H1 (cell line): Measurements from ENCODE around the gene MFAP5. TPM values are rescaled to one million over a fixed set of nuclear protein-coding genes. Genes with fewer than 3 reads are reported as not detected.

Source experiments
- CTCF ChIA-PET: fragments of 300-600 bp; sonication (Branson Sonifier 250); formaldehyde crosslinking; loops from one replicate; lab custom pipeline; 2021; ENCODE audit not compliant: partially characterized antibody; lab: Charles Lee
- POLR2A ChIA-PET: fragments of 300-600 bp; sonication (Branson Sonifier 250); formaldehyde crosslinking; loops from one replicate; lab custom pipeline; 2021; ENCODE audit warnings: inconsistent platforms; ENCODE audit not compliant: partially characterized antibody; lab: Charles Lee
- DNase-seq, 2 experiments: peaks; one replicate each; pipeline versions ENCODE4 v3.0.0 to v3.0.0-alpha.2; 2010 to 2022; ENCODE audit warnings: low spot score in 2 of 2, low read depth in 1 of 2, mixed read lengths in 1 of 2
- FAIRE-seq: peaks from 2 replicates; lab custom pipeline; 2011; peaks lifted over from hg19 to GRCh38; lab: Jason Lieb, UNC
- H2AFZ ChIP-seq: 2 replicates; pipeline ENCODE4 v1.8.1; 2012; ENCODE audit warnings: low read length, inconsistent platforms
- H2AK5ac ChIP-seq: 2 replicates; pipeline ENCODE4 v1.6.1; 2013; ENCODE audit warnings: low read depth, low read length
- H2BK120ac ChIP-seq: replicated peaks from 2 replicates; pipeline ENCODE3; 2013; ENCODE audit warnings: low read depth, low read length, inconsistent platforms
- H2BK12ac ChIP-seq: 2 replicates; pipeline ENCODE4 v1.6.1; 2013; ENCODE audit warnings: low read depth, low read length
- H2BK15ac ChIP-seq: 2 replicates; pipeline ENCODE4 v1.6.1; 2013; ENCODE audit warnings: low read length
- H2BK20ac ChIP-seq: 2 replicates; pipeline ENCODE4 v1.6.1; 2013; ENCODE audit warnings: low read length
- H2BK5ac ChIP-seq: 2 replicates; pipeline ENCODE4 v1.6.1; 2013; ENCODE audit warnings: low read depth, low read length
- H3K14ac ChIP-seq: 2 replicates; pipeline ENCODE4 v1.6.1; 2013; ENCODE audit warnings: inconsistent platforms; ENCODE audit not compliant: insufficient read length
- H3K18ac ChIP-seq: 2 replicates; pipeline ENCODE4 v1.6.1; 2013; ENCODE audit warnings: low read length; ENCODE audit errors: extremely low read depth
- H3K23ac ChIP-seq: 2 replicates; pipeline ENCODE4 v1.6.1; 2013; ENCODE audit warnings: inconsistent platforms; ENCODE audit not compliant: insufficient read length
- H3K23me2 ChIP-seq: 2 replicates; pipeline ENCODE4 v1.6.1; 2013; ENCODE audit warnings: low read depth, low read length
- H3K27ac ChIP-seq: 2 replicates; pipeline ENCODE4 v1.6.1; 2011; ENCODE audit warnings: low read depth, low read length, inconsistent platforms
- H3K27me3 ChIP-seq, 4 experiments: replicated peaks in 1 of 4; 1 replicate in 1 of 4; 2 replicates in 3 of 4; pipeline versions ENCODE4 v1.6.1 to v1.8.1; 2011 to 2013; ENCODE audit warnings: low read length in 3 of 4, mild to moderate bottlenecking in 3 of 4, inconsistent platforms in 2 of 4, mixed read lengths in 2 of 4, moderate library complexity in 1 of 4; ENCODE audit not compliant: control insufficient read depth in 3 of 4, insufficient read depth in 3 of 4; ENCODE audit errors: extremely low read depth in 1 of 4
- H3K36me3 ChIP-seq, 4 experiments: 2 replicates each; pipeline versions ENCODE4 v1.6.1 to v1.8.1; 2011 to 2013; ENCODE audit warnings: mild to moderate bottlenecking in 4 of 4, low read length in 3 of 4, moderate library complexity in 2 of 4, control low read depth in 1 of 4, inconsistent platforms in 1 of 4; ENCODE audit not compliant: insufficient read depth in 4 of 4, control insufficient read depth in 2 of 4
- H3K4ac ChIP-seq: replicated peaks from 2 replicates; pipeline ENCODE3; 2013; ENCODE audit warnings: low read length, low read depth, mixed read lengths, inconsistent platforms; ENCODE audit not compliant: insufficient read length
- H3K4me1 ChIP-seq, 4 experiments: replicated peaks in 1 of 4; 1 replicate in 1 of 4; 2 replicates in 3 of 4; pipeline versions ENCODE4 v1.6.1 to v1.8.1; 2011 to 2013; ENCODE audit warnings: low read length in 3 of 4, inconsistent platforms in 2 of 4, mixed read lengths in 1 of 4; ENCODE audit not compliant: insufficient read depth in 4 of 4, control insufficient read depth in 3 of 4
- H3K4me2 ChIP-seq, 2 experiments: 2 replicates each; pipeline versions ENCODE4 v1.6.1 to v1.8.1; 2011 to 2013; ENCODE audit warnings: low read depth in 2 of 2, low read length in 2 of 2, control low read depth in 1 of 2, inconsistent platforms in 1 of 2, mild to moderate bottlenecking in 1 of 2; ENCODE audit not compliant: insufficient read depth in 1 of 2
- H3K4me3 ChIP-seq, 4 experiments: fragments of 200-600, 300-600 bp in 1 of 4; sonication (generic), shearing (Covaris generic), sonication (Bioruptor Twin) in 1 of 4; 2 replicates each; pipeline versions ENCODE4 v1.5.1 to v1.8.1; 2011 to 2016; ENCODE audit warnings: low read length in 4 of 4, low read depth in 3 of 4, control low read depth in 2 of 4, inconsistent platforms in 2 of 4, mild to moderate bottlenecking in 2 of 4, mixed read lengths in 1 of 4, moderate library complexity in 1 of 4; ENCODE audit not compliant: insufficient read depth in 2 of 4; ENCODE audit errors: extremely low read depth in 1 of 4
- H3K56ac ChIP-seq: replicated peaks from 2 replicates; pipeline ENCODE3; 2013; ENCODE audit warnings: low read depth, mild to moderate bottlenecking, mixed read lengths, low read length, inconsistent platforms; ENCODE audit not compliant: insufficient read length
- H3K79me1 ChIP-seq: 2 replicates; pipeline ENCODE4 v1.6.1; 2013; ENCODE audit warnings: low read depth, low read length, control low read depth
- H3K79me2 ChIP-seq, 2 experiments: 2 replicates each; pipeline versions ENCODE4 v1.6.1 to v1.8.1; 2012 to 2013; ENCODE audit warnings: low read length in 2 of 2, mild to moderate bottlenecking in 2 of 2, inconsistent platforms in 1 of 2; ENCODE audit not compliant: insufficient read depth in 2 of 2, control insufficient read depth in 1 of 2
- H3K9ac ChIP-seq, 4 experiments: replicated peaks in 1 of 4; 1 replicate in 1 of 4; 2 replicates in 3 of 4; pipeline versions ENCODE4 v1.6.1 to v1.8.1; 2011 to 2013; ENCODE audit warnings: low read depth in 3 of 4, low read length in 3 of 4, control low read depth in 2 of 4, mild to moderate bottlenecking in 2 of 4, moderate library complexity in 2 of 4, inconsistent platforms in 1 of 4; ENCODE audit errors: extremely low read depth in 1 of 4
- H3K9me3 ChIP-seq, 2 experiments: 2 replicates each; pipeline versions ENCODE4 v1.6.1 to v1.8.1; 2012 to 2013; ENCODE audit warnings: mild to moderate bottlenecking in 2 of 2, moderate library complexity in 2 of 2, control low read depth in 1 of 2, inconsistent platforms in 1 of 2, low read depth in 1 of 2, low read length in 1 of 2, mixed read lengths in 1 of 2; ENCODE audit not compliant: insufficient read depth in 2 of 2
- H4K20me1 ChIP-seq, 2 experiments: replicated peaks in 1 of 2; 2 replicates each; pipeline versions ENCODE3 to v1.8.1; 2011 to 2013; ENCODE audit warnings: inconsistent platforms in 2 of 2, low read length in 2 of 2, mild to moderate bottlenecking in 1 of 2; ENCODE audit not compliant: insufficient read depth in 2 of 2, control insufficient read depth in 1 of 2
- H4K5ac ChIP-seq: 2 replicates; pipeline ENCODE4 v1.6.1; 2013; ENCODE audit warnings: low read length, low read depth, mixed read lengths, inconsistent platforms; ENCODE audit not compliant: insufficient read length
- H4K8ac ChIP-seq: 2 replicates; pipeline ENCODE4 v1.8.0; 2013; ENCODE audit warnings: mild to moderate bottlenecking, moderate library complexity, low read length, inconsistent platforms; ENCODE audit not compliant: insufficient read depth; ENCODE audit errors: extremely low read depth
- H4K91ac ChIP-seq: replicated peaks from 2 replicates; pipeline ENCODE3; 2013; ENCODE audit warnings: low read length, mixed read lengths, inconsistent platforms; ENCODE audit not compliant: insufficient read length
- ASH2L ChIP-seq: fragments of 200-600, 300-600 bp; sonication (generic); IDR thresholded peaks from one replicate; pipeline ENCODE4 v1.7.1; 2017; ENCODE audit warnings: low read length
- BACH1 ChIP-seq: IDR thresholded peaks from 2 replicates; pipeline ENCODE4 v1.6.1; 2012; ENCODE audit warnings: low read length, improper control_type of control experiment
- CBX5 ChIP-seq: fragments of 300-800, 300-1000 bp; sonication (generic); IDR thresholded peaks from 2 replicates; pipeline ENCODE4 v1.7.1; 2016; ENCODE audit warnings: antibody characterized with exemption, low read length, low read depth
- CEBPB ChIP-seq: IDR thresholded peaks from 2 replicates; pipeline ENCODE4 v1.6.1; 2012; ENCODE audit warnings: low read depth, low read length
- GABPA ChIP-seq: IDR thresholded peaks from 2 replicates; pipeline ENCODE4 v1.6.1; 2011; ENCODE audit warnings: mild to moderate bottlenecking, low read length, moderate library complexity, borderline replicate concordance; ENCODE audit not compliant: insufficient read depth
- HDAC2 ChIP-seq, 2 experiments: fragments of 300-600 bp in 1 of 2; sonication (generic) in 1 of 2; IDR thresholded peaks; 2 replicates each; pipeline ENCODE4 v1.6.1; 2011 to 2012; ENCODE audit warnings: low read depth in 2 of 2, low read length in 2 of 2, mild to moderate bottlenecking in 2 of 2, moderate library complexity in 2 of 2, borderline replicate concordance in 1 of 2, inconsistent platforms in 1 of 2
- HDAC6 ChIP-seq: IDR thresholded peaks from one replicate; pipeline ENCODE4 v1.7.1; 2012; ENCODE audit warnings: low read depth, mild to moderate bottlenecking, inconsistent platforms, low read length, moderate library complexity
- POU5F1 ChIP-seq: IDR thresholded peaks from 2 replicates; pipeline ENCODE4 v1.6.1; 2011; ENCODE audit warnings: low read depth, mild to moderate bottlenecking, low read length, moderate library complexity
- SAP30 ChIP-seq: fragments of 300-600 bp; sonication (generic); IDR thresholded peaks from 2 replicates; pipeline ENCODE4 v1.7.1; 2012; ENCODE audit warnings: low read length, moderate library complexity, mild to moderate bottlenecking, inconsistent platforms; ENCODE audit not compliant: insufficient read depth, insufficient replicate concordance
- SUZ12 ChIP-seq: fragments of 200-600 bp; sonication (generic); IDR thresholded peaks from 2 replicates; pipeline ENCODE4 v1.6.1; 2012; ENCODE audit warnings: mild to moderate bottlenecking, inconsistent platforms, low read length, moderate library complexity, mixed read lengths
- TEAD4 ChIP-seq: IDR thresholded peaks from 2 replicates; pipeline ENCODE4 v1.6.1; 2012; ENCODE audit warnings: low read depth, low read length, inconsistent platforms, mixed read lengths
- WGBS, 2 experiments: shearing (Covaris generic) in 1 of 2; methylation state at CpG; one replicate each; pipeline versions ENCODE4 v1.1.6 to v1.1.7; 2013 to 2015; ENCODE audit warnings: low lambda C conversion rate in 2 of 2, mixed read lengths in 2 of 2, inconsistent platforms in 1 of 2, low coverage in 1 of 2, missing lambda C conversion rate in 1 of 2; ENCODE audit not compliant: insufficient replicate concordance in 2 of 2, insufficient coverage in 1 of 2, insufficient read length in 1 of 2; ENCODE audit errors: extremely low coverage in 1 of 2, missing lambda C conversion rate in 1 of 2; 5-methylcytosine and 5-hydroxymethylcytosine counted together
- polyA plus RNA-seq, 7 experiments: library from polyadenylated mRNA; depleted of rRNA in 3 of 7; stranded (reverse) in 5 of 7; unstranded in 2 of 7; fragments of >200 nt in 5 of 7; fragments of 200-250 nt in 2 of 7; gene quantifications; 1 replicate in 5 of 7; 2 replicates in 1 of 7; 4 replicates in 1 of 7; pipeline versions ENCODE4 v1.2.1 to v1.2.3, GENCODE V29; 2011 to 2013; ENCODE audit warnings: missing spikeins in 2 of 7, mixed read lengths in 2 of 7
- total RNA-seq: library from RNA; stranded (reverse); fragmentation: NEBNext Ultra II Directional; extraction: Animal tissue kit (Norgen Biotek cat#: 25700); gene quantifications from 2 replicates; pipeline ENCODE4 v1.2.1, GENCODE V29; 2021
- TF ChIP-seq, protein P1 (sequence below): IDR thresholded peaks from 2 replicates; pipeline ENCODE4 v1.6.1; 2011; ENCODE audit warnings: low read length, improper control_type of control experiment

Gene MFAP5
- total and polyA plus RNA-seq, 2 of the 8 experiments (the other 6 are each of a cell fraction or from before 2014, with no cell fraction given) = 0.60 to 0.86 TPM

DNA sequence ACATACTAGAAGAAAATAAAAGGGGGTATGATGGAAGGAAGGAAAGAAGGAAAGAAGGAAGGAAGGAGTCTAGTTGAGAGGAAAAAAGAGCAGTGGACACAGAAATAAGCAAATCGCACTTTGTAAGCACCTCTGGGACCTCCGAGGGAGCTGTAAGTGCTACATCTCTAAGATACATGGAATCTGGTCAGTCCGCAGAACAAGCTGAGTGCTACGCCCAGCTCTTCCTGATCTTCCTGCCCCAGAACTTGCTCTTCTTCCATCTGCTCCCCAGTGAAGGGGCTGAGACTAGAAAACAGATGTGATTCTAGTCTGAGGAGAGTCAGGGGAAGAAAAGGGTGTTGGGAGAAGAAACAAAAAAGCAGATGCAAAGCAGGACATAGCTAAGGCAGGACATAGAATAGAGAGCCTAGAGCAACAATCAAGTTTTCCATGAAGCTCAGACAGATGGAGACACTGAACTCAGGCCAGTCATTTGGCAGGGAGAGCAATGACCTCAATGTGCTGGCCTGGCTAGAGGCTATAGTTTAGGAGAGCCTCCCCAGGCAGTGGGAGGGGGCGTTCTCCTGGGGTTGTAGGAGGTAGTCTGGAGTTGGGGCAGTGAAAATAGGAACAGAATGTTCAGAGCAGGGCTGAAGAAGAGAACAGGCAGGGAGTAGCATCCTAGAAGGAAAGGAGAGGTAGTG lies 1.7 kb upstream of the MFAP5 start:
- no peak overlapping the region for H3K27ac ChIP-seq
- no peaks in the 10 kb centered on the region for H3K27me3 ChIP-seq
- ChIA-PET POLR2A (no interaction called here), CTCF (interaction anchor here (0.7 to 1.2 kb wide), 3 partner anchors 120 to 196 kb away, joined by 3 to 4 read pairs (median 3); no protein-coding TSS in a partner anchor)
- no peaks in the 10 kb centered on the region for H3K9me3 ChIP-seq
- no peaks in the 10 kb centered on the region for H3K36me3 ChIP-seq
- no peak overlapping the region for H4K91ac ChIP-seq
- H3K23me2 ChIP-seq = no peaks in the 10 kb centered on the region
- H3K23ac ChIP-seq = no peak overlapping the region
- no peak overlapping the region for H2BK20ac ChIP-seq
- no peak overlapping the region; the same call in 1 of the 2 replicates for H4K8ac ChIP-seq
- H4K20me1 ChIP-seq = no peaks in the 10 kb centered on the region
- H2BK15ac ChIP-seq = peak overlapping the region; percentile 33; the same call in 1 of the 2 replicates
- no peak overlapping the region for H2BK120ac ChIP-seq
- no peak overlapping the region for H3K4me2 ChIP-seq
- no peaks in the 10 kb centered on the region; a peak in 1 of 7 replicates for H3K4me1 ChIP-seq
- H3K18ac ChIP-seq = no peak overlapping the region
- no peak for FAIRE-seq
- no peak overlapping the region for H2AK5ac ChIP-seq
- H3K79me1 ChIP-seq = no peaks in the 10 kb centered on the region
- H3K4me3 ChIP-seq = no peak overlapping the region
- H3K4ac ChIP-seq = no peak overlapping the region
- H2BK5ac ChIP-seq = no peak overlapping the region
- no peaks in the 10 kb centered on the region for H3K79me2 ChIP-seq
- H3K56ac ChIP-seq = no peak overlapping the region
- DNase-seq = no peak
- WGBS, 2 experiments = 90% methylated on average over 5 of the region's 5 CpGs; no CpG with 5 or more reads in 1 of the 2 experiments
- 0 out of 2 replicates have a peak overlapping the region, but pooled peaks have one; percentile 57 for H2AFZ ChIP-seq
- H4K5ac ChIP-seq = no peak overlapping the region
- H3K9ac ChIP-seq = no peak overlapping the region
- H2BK12ac ChIP-seq = no peak overlapping the region; the same call in 1 of the 2 replicates
- no peak overlapping the region for H3K14ac ChIP-seq
- TF ChIP-seq GABPA (no peak), HDAC6 (no peak), ASH2L (no peak), POU5F1 (no peak), SAP30 (no peak), BACH1 (no peak), TEAD4 (no peak), CBX5 (no peak), SUZ12 (no peak), HDAC2 (IDR thresholded peaks at IDR 0.05; ENCODE audit: borderline replicate concordance in 1 of 2, low read depth in 2 of 2, low read length in 2 of 2) (no peak), CEBPB (no peak)
- TF ChIP-seq, protein P1, sequence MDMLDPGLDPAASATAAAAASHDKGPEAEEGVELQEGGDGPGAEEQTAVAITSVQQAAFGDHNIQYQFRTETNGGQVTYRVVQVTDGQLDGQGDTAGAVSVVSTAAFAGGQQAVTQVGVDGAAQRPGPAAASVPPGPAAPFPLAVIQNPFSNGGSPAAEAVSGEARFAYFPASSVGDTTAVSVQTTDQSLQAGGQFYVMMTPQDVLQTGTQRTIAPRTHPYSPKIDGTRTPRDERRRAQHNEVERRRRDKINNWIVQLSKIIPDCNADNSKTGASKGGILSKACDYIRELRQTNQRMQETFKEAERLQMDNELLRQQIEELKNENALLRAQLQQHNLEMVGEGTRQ = no peak
